Activated naive CD4-positive, alpha-beta T cell treated with anti-CD3 and anti-CD28 coated beads, Interleukin-2, amount 50 U/mL, for 24 hours (primary cell): ENCODE data around the gene BANF2.

Experiments
- H3K27ac Mint-ChIP-seq: one replicate; pipeline ENCODE4 v1.8.0; 2021; ENCODE audit warnings: mild to moderate bottlenecking, mixed read lengths
- H3K27me3 Mint-ChIP-seq: one replicate; pipeline ENCODE4 v1.8.0; 2021; ENCODE audit warnings: mixed read lengths
- H3K36me3 Mint-ChIP-seq: one replicate; pipeline ENCODE4 v1.8.0; 2021; ENCODE audit warnings: mixed read lengths
- H3K4me1 Mint-ChIP-seq: one replicate; pipeline ENCODE4 v1.8.0; 2021; ENCODE audit warnings: mixed read lengths
- H3K4me3 Mint-ChIP-seq: one replicate; pipeline ENCODE4 v1.8.0; 2021; ENCODE audit warnings: mild to moderate bottlenecking, mixed read lengths
- H3K9me3 Mint-ChIP-seq: one replicate; pipeline ENCODE4 v1.8.0; 2021; ENCODE audit warnings: mixed read lengths

The BANF2 gene

DNA sequence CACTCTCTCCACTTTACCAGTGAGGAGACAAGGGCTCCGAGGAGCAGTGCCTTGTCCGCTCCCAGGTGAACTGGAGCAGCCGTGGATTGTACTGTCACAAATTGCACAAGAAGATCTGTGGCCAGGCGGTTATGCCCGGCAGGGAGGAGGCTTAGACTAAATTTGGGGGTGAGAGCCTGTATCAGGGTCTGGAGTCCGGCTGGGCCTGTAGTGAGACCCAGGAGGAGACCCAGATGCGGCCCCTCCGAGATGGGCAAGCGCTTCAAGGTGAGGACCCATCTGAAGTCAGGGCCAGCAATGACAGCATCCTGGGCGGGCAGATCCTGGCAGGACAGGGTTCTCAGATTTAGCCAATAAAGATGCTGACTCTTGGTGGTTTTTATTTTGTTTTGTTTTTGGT, 27.6 kb downstream of the BANF2 start:
- Mint-ChIP-seq H3K36me3 (no peaks in the 10 kb centered on the region), H3K9me3 (no peaks in the 10 kb centered on the region), H3K4me3 (no peak overlapping the region), H3K27me3 (peaks cover 7% of the 10 kb centered on the region), H3K4me1 (no peaks in the 10 kb centered on the region), H3K27ac (no peak overlapping the region)

- no peaks in the 10 kb centered on the region for H3K4me1 Mint-ChIP-seq
- H3K9me3 Mint-ChIP-seq: no peaks in the 10 kb centered on the region
- no peak overlapping the region for H3K27ac Mint-ChIP-seq
- peaks cover 7% of the 10 kb centered on the region for H3K27me3 Mint-ChIP-seq
- H3K36me3 Mint-ChIP-seq: no peaks in the 10 kb centered on the region
- no peak overlapping the region for H3K4me3 Mint-ChIP-seq
Observed at GRCh38 chr20:17728074-17728473, 28.3 kb downstream of the BANF2 start.

DNA sequence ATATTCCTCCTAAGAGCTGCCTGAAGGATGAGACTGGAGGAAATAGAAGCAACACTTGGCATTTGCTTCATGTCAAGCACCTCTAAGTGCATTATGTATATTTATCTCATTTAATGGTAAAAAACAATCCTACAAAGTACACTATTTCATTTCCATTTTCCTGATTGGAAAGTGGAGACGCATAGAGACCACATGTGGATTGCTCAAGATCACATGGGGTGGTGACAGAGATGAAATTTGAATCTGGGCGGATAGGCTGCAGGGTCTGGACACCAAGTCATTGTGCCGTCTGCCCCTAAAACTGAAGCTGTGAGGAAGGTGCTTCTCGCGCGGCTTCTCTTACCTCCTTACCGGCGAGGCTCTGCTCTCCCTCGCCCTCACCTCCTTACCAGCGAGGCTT, 30.3 kb downstream of the BANF2 start:
- no peak overlapping the region for H3K27ac Mint-ChIP-seq
- no peaks in the 10 kb centered on the region for H3K4me1 Mint-ChIP-seq
- H3K27me3 Mint-ChIP-seq: peaks cover 7% of the 10 kb centered on the region
- no peaks in the 10 kb centered on the region for H3K36me3 Mint-ChIP-seq
- H3K9me3 Mint-ChIP-seq: no peaks in the 10 kb centered on the region
- no peak overlapping the region for H3K4me3 Mint-ChIP-seq

DNA sequence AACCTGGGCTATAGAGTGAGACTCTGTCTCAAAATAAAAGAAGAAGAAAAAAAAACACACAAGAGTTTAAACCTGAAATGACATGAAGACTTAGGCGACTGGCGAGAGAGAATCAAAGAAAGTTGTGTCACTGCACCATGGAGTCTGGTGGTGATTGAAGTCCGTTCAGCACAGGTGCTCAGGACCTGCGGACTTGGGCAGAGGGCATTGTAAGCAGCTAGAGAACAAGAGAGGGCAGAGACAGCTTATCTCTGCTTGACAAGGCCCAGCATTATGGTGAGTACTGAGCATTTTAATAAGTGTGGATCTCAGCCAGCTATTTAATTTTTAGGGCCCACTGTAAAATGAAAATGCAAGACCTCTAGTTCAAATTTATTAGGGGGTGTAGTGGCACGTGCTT, 31.5 kb downstream of the BANF2 start:
- Mint-ChIP-seq H3K4me1 (no peaks in the 10 kb centered on the region), H3K27ac (no peak overlapping the region), H3K27me3 (peaks cover 7% of the 10 kb centered on the region), H3K36me3 (no peaks in the 10 kb centered on the region), H3K9me3 (no peaks in the 10 kb centered on the region), H3K4me3 (no peak overlapping the region)

GRCh38 chr20:17732907-17733521, 33.2 kb downstream of the BANF2 start:
- no peaks in the 10 kb centered on the region for H3K36me3 Mint-ChIP-seq
- no peaks in the 10 kb centered on the region for H3K9me3 Mint-ChIP-seq
- peaks cover 8% of the 10 kb centered on the region for H3K27me3 Mint-ChIP-seq
- no peaks in the 10 kb centered on the region for H3K4me1 Mint-ChIP-seq
- H3K27ac Mint-ChIP-seq: no peak overlapping the region
- no peak overlapping the region for H3K4me3 Mint-ChIP-seq

GRCh38 chr20:17733767-17734304, 34.1 kb downstream of the BANF2 start:
- Mint-ChIP-seq H3K4me3 (no peak overlapping the region), H3K36me3 (no peaks in the 10 kb centered on the region), H3K27me3 (peaks cover 8% of the 10 kb centered on the region), H3K27ac (no peak overlapping the region), H3K4me1 (no peaks in the 10 kb centered on the region), H3K9me3 (no peaks in the 10 kb centered on the region)

GRCh38 chr20:17734374-17734773, 34.6 kb downstream of the BANF2 start:
- no peaks in the 10 kb centered on the region for H3K9me3 Mint-ChIP-seq
- no peaks in the 10 kb centered on the region for H3K4me1 Mint-ChIP-seq
- H3K27me3 Mint-ChIP-seq: peaks cover 7% of the 10 kb centered on the region
- H3K36me3 Mint-ChIP-seq: no peaks in the 10 kb centered on the region
- no peak overlapping the region for H3K4me3 Mint-ChIP-seq
- no peak overlapping the region for H3K27ac Mint-ChIP-seq

- no peak overlapping the region for H3K4me3 Mint-ChIP-seq
- no peaks in the 10 kb centered on the region for H3K4me1 Mint-ChIP-seq
- H3K9me3 Mint-ChIP-seq: no peaks in the 10 kb centered on the region
- H3K27ac Mint-ChIP-seq: no peak overlapping the region
- no peaks in the 10 kb centered on the region for H3K36me3 Mint-ChIP-seq
- H3K27me3 Mint-ChIP-seq: peaks cover 7% of the 10 kb centered on the region
Observed at GRCh38 chr20:17735206-17735804, 35.5 kb downstream of the BANF2 start.

DNA sequence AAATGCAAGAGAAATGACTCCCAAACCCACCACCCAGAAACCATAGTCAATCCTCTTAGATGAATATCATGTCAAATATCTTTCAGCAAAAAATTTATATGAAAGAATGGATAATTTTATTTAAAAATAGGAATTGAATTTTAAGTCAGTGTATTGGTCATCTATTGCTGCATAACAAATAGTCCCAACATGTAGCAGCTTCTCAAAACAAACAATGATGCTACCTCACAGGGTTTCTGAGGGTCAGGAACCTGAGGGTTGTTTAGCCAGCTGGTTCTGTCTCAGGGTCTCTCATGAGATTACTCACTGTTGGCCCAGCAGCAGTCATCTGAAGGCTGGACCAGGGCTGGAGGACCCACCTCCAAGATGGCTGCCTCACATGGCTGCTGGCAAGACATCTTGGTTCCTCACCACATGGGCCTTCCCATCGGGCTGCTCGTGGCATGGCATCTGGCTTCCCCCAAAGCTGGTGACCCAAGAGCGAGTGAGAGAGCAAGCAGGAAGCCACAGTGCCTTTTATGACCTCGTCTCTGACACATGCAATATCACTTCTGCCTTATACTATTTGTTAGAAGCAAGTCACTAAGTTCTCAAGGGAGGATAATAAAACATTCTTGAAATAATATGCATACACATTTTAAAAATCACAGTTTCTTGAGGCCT, 36.3 kb downstream of the BANF2 start:
- Mint-ChIP-seq H3K4me3 (no peak overlapping the region), H3K9me3 (no peaks in the 10 kb centered on the region)

DNA sequence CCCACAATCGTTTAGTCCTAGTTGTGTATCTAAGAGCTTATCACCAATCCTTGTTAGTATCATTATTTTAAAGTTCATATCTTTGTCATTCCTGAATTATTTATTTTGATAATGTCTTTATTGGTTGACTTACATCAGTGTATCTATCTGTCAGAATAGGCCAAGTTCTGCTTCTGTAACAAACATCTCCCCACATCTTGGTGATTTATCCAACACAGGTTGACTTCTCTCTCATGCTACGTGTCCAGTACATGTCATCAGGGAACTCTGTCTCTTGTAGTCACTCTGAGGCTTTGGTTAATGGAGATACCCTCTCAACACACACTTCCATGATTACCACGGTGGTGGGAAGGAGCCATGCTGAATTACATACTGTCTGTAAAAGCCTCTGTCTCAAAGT, 38.4 kb downstream of the BANF2 start:
- Mint-ChIP-seq H3K4me3 (no peak overlapping the region), H3K27me3 (peaks cover 6% of the 10 kb centered on the region), H3K27ac (no peak overlapping the region), H3K9me3 (no peaks in the 10 kb centered on the region), H3K4me1 (no peaks in the 10 kb centered on the region), H3K36me3 (no peaks in the 10 kb centered on the region)

More for the DNA sequence above, 36.3 kb downstream of the BANF2 start:
- Mint-ChIP-seq H3K27ac (no peak overlapping the region), H3K36me3 (no peaks in the 10 kb centered on the region), H3K27me3 (peaks cover 3% of the 10 kb centered on the region), H3K4me1 (no peaks in the 10 kb centered on the region)

- no peaks in the 10 kb centered on the region for H3K9me3 Mint-ChIP-seq
- peaks cover 6% of the 10 kb centered on the region for H3K27me3 Mint-ChIP-seq
- H3K36me3 Mint-ChIP-seq: no peaks in the 10 kb centered on the region
- no peaks in the 10 kb centered on the region for H3K4me1 Mint-ChIP-seq
- no peak overlapping the region for H3K27ac Mint-ChIP-seq
- H3K4me3 Mint-ChIP-seq: no peak overlapping the region
Observed at GRCh38 chr20:17741220-17741619, 41.5 kb downstream of the BANF2 start.

DNA sequence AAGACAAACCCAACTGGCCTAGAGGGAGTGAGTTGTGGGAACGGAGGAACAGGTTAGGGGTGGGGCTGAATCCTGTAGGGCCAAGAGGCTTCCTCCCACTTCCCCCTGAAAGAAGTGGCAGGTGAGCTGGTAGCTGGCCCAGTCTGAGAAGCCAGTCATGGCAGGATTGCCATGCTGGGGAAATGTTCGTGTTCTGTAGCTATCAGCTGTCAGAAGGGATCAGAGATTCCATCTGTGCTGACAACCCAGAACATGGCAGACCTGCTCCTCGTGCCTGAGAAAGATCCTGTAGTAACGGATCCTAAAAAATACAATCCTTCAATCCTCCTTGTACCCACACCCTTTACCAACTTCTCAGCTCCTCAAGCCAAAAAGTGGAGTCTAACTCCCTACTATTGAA, 43.0 kb downstream of the BANF2 start:
- Mint-ChIP-seq H3K4me1 (no peaks in the 10 kb centered on the region), H3K27ac (no peak overlapping the region), H3K36me3 (no peaks in the 10 kb centered on the region), H3K4me3 (no peak overlapping the region), H3K27me3 (peaks cover 4% of the 10 kb centered on the region), H3K9me3 (no peaks in the 10 kb centered on the region)

GRCh38 chr20:17743677-17744076, 43.9 kb downstream of the BANF2 start:
- Mint-ChIP-seq H3K36me3 (no peaks in the 10 kb centered on the region), H3K4me1 (no peaks in the 10 kb centered on the region), H3K4me3 (no peak overlapping the region), H3K9me3 (no peaks in the 10 kb centered on the region), H3K27me3 (peaks cover 4% of the 10 kb centered on the region), H3K27ac (no peak overlapping the region)

- H3K9me3 Mint-ChIP-seq: no peaks in the 10 kb centered on the region
- H3K27me3 Mint-ChIP-seq: peaks cover under 1% of the 10 kb centered on the region
- no peak overlapping the region for H3K27ac Mint-ChIP-seq
- no peaks in the 10 kb centered on the region for H3K36me3 Mint-ChIP-seq
- no peaks in the 10 kb centered on the region for H3K4me1 Mint-ChIP-seq
- no peak overlapping the region for H3K4me3 Mint-ChIP-seq
Observed at GRCh38 chr20:17747431-17747846, 47.7 kb downstream of the BANF2 start.

GRCh38 chr20:17748279-17748678, 48.5 kb downstream of the BANF2 start:
- Mint-ChIP-seq H3K36me3 (no peaks in the 10 kb centered on the region), H3K4me1 (no peaks in the 10 kb centered on the region), H3K4me3 (no peak overlapping the region), H3K27me3 (no peaks in the 10 kb centered on the region), H3K27ac (no peak overlapping the region), H3K9me3 (no peaks in the 10 kb centered on the region)

DNA sequence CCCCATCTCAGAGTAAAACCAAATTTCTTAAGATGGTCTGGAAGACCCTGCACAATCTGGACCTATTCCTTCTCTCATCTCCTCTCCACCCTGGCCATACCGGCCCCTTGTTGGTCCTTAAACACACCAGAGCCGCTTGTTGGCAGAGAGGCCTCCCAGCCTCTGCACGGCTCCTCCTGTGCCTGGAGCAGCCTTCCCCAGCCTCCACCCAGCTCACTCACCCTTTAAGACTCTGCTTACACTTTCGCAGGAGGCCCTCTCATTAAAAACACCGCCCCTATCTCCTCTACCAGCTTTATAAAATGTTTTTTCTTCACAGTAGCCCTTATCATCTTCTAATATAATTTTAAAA, 49.8 kb downstream of the BANF2 start:
- no peaks in the 10 kb centered on the region for H3K36me3 Mint-ChIP-seq
- no peak overlapping the region for H3K27ac Mint-ChIP-seq
- H3K9me3 Mint-ChIP-seq: no peaks in the 10 kb centered on the region
- H3K4me3 Mint-ChIP-seq: no peak overlapping the region
- H3K27me3 Mint-ChIP-seq: peaks cover 2% of the 10 kb centered on the region
- H3K4me1 Mint-ChIP-seq: no peaks in the 10 kb centered on the region
